HG03159 (cell line): ENCODE measurements around the gene WDR45B.

Source experiments
- ATAC-seq: cut with Tn5 transposase; IDR thresholded peaks from one replicate; pipeline ENCODE4 v1.9.1; 2021; ENCODE audit warnings: mild to moderate bottlenecking, moderate library complexity; ENCODE audit not compliant: unreplicated experiment

Gene WDR45B

DNA sequence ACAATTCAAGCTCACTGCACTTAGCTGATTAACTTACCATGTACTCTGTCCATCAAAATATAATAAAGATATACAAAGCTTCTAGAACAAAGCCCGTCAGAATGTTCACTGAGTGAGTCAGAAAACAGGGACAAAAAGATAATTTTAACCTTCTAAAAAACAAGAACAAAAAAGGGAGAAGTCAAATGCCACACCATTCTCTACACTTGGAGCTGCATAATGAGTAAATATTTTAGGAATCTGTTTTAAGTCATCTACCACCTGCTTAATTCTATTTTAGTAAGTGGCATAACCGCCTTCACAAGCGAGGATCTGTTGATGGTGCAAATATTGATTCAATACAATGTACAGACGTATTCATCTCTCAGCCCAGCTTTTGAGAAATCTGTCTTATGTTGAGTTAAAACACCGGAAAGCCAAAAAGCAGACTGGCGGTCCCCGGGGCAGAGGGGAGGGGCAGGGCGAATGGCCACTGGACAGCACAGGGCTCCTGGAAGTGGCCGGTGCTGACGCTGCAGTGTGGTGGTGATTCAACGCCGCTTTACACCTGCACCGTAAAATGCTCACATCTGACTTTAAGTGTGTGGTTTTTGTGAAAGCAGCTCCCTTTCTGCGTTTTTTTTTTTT is 30.1 kb upstream of the WDR45B start:
- ATAC-seq = no peak

DNA sequence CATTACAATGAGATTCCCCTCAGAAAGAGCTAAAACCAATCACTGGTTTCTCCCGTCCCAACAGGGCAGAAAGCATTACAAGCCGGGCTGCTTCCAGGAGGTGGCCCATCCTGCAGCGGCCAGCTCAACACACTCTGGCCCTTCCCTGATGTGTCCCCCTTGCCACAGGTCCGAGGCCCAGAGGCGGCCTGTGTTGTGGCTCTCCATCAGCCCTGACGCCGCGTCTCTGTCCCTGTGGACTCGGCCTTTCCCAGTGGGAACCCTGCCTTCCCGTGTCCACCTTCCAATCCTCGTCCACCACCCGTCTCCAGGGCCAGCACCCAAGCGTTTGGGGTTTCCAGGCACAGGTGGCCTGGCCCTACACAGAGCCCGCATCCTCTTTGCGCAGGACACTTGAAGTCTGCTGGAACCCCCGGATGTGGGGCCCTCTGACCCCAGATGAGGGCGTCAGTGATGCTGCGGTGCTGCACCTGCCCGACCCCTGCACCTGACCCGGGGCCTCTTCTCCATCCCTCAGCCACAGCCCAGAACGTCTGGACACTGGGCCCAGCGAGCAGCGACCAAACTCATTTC is 29.2 kb upstream of the WDR45B start:
- no peak for ATAC-seq

DNA sequence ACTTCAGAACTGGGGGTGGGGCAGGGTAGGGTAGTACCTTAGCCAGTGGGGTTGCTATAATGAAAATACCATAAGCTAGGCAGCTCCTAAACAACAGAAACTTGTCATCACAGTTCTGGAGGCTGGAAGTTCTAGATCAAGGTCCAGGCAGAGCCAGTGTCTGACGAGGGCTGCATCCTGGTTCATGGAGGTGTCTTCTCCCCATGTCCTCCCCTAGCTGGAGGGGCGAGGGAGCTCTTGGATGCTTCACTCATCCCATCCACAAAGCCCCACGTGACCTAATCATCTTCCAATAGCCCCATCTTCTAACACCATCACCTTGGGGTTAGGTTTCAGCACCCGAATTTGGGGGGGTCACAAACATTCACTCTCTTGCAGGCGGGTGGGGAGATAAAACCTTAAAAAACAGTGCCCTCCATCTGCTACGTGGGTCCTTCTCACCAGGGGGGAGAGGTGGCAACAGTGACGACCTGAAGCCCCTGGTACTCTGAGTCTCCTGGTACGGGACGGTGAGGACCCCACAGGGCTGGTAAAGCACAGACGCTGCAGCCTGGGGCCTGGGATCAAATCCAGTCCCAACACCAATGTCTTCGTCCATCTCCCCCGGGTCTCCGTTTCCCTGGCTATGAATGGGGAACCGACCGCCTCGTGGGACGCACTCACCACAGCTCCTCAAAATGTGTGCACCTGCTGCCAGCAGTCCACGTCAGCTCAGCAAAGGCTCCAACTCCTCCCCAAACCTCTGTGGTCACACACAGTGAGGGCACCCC is 27.4 kb upstream of the WDR45B start:
- ATAC-seq = no peak

DNA sequence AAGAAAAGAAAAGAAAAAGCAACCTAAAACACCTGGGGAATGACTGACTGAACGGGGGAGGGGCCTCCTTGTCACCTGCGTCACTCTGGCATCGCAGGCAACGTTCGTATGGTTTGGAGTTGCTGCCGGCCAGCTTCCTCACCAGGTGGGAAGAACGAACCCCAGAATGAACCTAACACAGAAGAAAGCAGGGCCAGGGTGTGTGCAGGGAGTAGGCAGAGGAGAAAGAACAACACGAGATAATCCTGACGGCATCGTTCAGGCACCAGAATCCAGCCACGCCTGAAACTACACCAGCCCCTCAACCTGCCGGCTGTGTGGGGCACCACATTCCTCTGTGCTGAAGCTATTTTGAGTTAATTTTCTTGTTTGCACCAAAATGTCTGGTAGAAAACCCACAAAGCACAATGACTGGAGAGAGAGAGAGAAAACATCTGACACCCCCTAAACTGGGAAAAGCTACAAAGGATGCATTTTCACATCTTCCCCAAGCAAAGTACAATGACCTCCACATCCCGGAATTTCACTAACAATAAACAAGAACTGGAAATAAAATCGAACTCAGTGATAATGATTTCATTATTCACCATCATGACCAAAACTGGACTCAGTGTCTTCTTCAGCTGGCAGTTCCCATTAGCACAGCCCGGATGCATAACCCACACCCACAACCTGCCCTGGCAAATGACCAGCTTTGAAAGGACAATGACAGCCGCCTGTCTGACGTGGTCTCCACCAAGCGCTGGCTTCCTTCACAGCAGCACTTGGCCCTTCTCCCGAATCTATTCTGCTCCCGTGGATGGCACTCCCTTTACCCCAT is 26.6 kb upstream of the WDR45B start:
- no peak for ATAC-seq

DNA sequence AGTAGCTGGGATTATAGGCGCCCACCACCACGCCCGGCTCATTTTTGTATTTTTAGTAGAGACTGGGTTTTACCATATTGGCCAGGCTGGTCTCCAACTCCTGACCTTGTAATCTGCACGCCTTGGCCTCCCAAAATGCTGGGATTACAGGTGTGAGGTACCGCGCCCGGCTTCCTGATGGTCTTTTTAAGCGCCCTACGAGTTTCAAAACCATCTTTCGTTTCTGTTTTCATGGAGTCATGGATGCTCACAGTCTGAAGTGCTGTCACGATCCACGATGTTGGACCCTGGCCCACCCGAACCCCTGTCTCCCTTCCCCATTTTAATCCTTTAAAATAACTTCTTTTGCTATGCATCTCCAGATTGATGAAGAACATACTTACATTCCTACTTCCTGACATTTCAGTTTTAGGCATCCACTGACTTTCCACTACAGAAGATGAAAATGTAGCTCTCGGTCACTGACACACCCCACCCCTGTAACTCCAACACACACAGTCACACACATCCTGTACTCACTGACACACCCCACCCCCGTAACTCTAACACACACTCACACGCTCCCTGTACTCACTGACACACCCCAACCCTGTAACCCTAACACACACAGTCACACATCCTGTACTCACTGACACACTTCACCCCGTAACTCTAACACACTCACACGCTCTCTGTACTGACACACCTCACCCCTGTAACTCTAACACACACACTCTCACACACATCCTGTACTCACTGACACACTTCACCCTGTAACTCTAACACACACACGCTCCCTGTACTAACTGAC is 22.6 kb upstream of the WDR45B start:
- no peak for ATAC-seq

DNA sequence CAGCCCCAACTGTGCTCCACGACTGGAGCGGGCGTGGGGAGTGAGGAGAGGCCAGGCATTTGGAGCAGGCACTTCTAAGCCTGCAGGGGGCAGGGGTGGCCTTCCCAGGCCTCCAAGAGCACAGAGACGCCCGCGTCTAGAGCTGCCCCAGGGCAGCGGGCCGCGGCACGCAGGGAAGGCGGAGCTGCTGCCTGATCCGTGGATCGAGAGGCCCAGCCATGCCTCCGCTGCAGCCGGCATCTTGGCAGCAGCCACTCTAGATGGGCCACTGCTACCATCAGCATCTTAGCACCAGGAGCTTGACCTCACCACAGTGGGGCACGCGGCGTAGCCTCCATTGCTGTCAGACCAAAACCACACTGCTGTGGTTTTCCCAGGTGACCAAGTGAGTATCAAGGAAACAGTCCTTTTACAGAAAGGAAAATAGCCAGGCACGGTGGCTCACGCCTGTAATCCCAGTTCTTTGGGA is 20.4 kb upstream of the WDR45B start:
- no peak for ATAC-seq

DNA sequence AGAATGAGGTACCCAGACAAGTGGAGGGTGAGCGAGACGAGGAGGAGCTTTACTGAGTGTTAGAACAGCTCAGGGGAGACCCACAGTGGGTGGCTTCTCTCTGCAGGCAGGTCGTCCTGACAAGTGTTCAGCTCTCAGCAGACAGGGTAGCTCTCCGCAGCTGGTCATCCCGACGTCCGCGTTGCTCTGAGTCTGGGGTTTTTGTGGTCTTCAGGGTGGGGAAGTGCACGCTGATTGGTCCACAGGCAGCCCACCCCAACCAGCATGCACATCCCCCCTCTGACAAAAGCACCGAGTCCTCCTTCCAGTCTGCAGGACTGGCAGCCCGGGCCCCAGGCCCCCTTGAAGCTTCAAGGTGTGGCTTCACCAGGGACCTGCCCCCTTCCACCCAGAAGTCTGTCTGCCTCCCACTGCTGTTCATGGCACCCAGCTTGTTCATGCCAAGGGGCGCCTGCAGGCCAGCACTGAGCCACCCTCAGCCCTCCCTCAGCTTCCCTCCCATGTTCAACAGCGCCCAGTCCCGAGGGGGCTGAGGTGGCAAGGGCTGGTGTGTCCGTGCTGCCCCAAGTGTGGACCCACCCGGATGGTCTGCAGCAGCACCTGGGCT is 19.9 kb upstream of the WDR45B start:
- no peak for ATAC-seq

DNA sequence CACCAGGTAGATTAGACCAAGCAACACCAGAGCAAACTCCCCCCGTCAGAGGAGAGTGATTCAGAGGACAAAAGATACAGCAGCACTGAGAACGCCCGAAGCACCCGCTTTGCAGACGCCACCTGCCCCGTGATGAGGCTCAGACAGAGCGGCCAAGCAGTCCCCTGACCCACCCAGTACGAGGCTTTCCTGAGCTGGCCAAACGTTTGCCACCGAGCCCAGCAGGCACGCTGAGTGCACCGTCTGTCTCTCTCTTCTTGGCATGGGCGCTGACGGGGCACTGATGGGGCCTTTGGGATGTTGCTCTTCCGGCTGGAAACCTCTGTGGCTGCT is 19.4 kb upstream of the WDR45B start:
- ATAC-seq = no peak

DNA sequence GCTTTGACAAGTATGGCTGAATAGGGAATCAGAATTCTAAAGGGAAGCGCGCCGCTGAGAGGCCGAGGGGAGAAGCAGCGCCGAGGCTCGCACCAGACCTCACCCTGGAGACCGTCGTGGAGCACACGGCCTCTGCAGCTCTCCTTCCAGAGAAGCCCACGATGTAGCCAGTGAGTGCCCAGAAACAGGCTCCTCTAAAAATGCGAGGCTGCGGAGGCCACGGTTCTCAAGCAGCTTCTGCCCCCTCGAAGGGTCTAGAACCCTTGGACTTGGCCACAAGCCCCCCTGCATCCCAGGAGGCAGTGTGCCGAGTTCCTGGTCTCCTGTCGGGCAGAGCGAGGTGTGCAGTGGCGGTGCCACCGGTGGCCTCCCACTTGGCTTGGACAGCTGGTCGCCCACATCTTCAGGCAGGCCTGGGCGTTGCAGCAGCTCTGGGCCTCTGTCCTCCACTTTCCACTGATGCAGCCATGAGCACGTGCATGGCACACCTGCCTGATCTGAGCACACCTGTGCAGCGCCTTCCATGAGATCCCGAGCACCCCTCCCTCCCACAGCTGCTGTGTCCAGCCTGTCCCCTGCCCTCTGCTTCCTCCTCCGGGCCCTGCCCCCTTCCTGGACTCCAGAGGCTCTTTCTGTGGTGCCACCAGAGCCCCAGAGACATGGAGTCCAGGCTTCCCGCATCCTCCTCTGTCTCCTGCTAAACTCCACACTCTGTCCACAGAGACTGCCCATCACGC is 18.9 kb upstream of the WDR45B start:
- ATAC-seq = no peak

DNA sequence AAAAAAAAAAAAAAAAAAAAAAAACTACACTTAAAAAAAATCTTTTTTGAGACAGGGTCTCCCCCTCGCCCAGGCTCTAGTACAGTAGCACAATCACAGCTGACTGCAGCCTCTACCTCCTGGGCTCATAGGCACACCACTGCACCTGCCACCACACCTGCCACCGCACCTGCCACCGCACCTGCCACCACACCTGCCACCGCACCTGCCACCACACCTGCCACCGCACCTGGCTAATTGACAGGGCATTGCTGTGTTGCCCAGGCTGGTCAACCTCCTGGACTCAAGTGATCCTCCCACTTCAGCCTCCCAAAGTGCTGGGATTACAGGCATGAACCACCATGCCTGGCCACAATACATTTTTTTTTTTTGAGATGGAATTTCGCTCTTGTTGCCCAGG is 17.6 kb upstream of the WDR45B start:
- no peak for ATAC-seq

DNA sequence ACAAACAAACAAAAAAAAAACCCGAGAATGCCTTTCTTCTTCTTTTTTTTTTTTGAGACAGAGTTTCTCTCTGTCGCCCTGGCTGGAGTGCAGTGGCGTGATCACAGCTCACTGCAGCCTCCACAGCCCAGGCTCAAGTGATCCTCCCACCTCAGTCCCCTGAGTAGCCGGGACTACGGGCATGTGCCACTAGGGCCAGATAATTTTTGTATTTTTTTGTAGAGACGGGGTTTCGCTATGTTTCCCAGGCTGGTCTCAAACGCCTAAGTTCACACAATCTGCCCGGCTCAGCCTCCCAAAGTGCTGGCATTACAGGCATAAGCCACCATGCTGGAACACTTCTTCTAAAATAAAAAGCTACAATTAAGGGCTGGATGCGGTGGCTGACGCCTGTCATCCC is 17.0 kb upstream of the WDR45B start:
- ATAC-seq = no peak

DNA sequence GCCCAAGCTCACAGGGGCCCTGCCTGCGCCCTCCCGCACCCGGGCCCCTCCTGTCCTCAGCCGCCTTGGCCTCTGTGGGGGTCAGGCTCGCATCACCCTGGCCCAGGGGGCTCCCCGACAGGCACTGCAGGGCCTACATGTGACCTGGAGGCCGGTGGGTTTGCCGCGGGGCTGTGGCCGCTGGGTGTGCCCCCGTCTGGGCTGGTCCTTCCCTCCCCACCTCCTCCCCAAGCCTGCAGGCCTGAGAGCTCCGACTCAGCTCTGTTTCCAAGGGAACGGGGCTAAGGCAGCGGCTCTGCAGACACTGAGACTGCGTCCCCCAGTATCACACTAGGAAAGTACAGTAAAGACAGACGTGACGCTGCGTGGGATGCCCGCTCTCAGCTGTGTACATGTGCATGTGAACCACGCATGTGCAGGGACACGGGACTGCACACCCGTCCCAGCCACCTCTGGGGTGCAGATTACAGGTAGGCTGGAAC is 16.5 kb upstream of the WDR45B start:
- no peak for ATAC-seq

DNA sequence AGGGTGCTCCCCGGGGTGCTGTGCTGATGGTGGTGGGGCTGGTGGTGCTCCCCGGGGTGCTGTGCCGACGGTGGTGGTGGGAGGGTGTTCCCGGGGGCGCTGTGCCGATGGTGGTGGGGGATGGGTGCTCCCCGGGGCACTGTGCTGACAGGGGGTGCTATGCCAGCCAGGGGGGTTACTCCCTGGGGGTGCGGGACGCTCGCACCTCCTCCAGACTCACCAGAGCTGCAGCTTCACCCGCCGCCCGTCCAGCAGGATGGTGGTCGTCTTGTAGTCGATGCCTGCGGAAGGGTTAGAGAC is 16.0 kb upstream of the WDR45B start:
- no peak for ATAC-seq

DNA sequence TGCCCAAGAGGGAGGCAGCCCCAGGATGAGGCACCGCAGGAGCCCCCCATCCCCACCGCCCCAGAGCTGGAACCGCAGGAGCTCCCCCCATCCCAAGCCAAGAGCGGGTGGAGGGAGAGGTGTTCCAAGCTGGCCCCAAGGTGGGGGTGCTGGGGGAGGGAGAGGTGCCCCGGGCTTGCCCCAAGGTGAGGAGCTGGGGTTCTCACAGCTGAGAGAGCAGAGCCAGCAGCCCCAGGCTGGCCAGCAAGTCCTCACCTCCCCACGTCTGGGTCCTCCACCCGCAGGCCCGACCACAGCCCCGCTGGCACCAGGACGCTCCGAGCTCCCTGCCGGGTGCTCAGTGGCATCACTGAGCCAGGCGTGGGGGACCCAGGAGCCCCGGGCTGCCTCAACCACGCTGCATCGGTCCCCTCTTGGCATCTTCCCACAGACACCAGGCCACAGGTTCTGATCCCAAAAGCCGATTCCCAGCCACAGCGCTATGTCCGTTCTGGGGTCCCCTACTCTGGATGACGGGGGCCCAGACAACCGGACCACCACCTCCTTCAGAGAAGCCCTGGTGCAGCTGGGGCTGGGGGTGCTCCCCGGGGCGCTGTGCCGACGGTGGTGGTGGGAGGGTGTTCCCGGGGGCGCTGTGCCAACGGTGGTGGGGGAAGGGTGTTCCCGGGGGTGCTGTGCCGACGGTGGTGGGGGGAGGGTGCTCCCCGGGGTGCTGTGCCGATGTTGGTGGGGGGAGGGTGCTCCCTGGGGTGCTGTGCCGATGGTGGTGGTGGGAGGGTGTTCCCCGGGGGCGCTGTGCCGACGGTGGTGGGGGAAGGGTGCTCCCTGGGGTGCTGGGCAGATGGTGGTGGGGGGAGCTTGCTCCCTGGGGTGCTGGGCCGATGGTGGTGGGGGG is 15.4 kb upstream of the WDR45B start:
- no peak for ATAC-seq

DNA sequence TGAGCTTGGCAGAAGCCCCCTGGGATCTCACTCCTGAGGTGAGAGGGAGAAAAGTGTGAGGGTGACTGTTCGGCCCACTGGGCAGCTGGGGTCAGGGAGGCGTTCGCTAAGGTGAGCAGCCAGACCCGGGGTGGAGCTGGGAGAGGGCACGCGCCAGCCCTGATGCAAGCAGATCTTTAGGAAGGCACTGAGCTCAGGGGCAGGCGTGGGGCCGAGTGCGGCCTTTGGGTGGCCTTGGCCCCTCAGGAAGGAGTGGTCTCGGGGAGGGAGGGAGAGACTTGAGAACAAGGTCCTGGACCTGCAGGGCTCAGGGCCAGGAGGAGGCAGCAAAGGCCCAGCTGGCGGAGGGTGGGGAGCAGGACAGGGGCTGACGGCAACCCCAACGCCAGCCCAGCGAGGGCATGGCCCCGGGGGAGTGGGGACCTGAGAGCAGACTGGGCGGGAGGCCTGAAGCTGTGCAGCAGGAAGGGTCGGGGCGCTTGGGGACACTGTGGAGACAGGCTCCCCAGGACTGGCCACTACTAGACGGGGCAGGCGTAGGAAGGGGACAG is 14.5 kb upstream of the WDR45B start:
- ATAC-seq = no peak

DNA sequence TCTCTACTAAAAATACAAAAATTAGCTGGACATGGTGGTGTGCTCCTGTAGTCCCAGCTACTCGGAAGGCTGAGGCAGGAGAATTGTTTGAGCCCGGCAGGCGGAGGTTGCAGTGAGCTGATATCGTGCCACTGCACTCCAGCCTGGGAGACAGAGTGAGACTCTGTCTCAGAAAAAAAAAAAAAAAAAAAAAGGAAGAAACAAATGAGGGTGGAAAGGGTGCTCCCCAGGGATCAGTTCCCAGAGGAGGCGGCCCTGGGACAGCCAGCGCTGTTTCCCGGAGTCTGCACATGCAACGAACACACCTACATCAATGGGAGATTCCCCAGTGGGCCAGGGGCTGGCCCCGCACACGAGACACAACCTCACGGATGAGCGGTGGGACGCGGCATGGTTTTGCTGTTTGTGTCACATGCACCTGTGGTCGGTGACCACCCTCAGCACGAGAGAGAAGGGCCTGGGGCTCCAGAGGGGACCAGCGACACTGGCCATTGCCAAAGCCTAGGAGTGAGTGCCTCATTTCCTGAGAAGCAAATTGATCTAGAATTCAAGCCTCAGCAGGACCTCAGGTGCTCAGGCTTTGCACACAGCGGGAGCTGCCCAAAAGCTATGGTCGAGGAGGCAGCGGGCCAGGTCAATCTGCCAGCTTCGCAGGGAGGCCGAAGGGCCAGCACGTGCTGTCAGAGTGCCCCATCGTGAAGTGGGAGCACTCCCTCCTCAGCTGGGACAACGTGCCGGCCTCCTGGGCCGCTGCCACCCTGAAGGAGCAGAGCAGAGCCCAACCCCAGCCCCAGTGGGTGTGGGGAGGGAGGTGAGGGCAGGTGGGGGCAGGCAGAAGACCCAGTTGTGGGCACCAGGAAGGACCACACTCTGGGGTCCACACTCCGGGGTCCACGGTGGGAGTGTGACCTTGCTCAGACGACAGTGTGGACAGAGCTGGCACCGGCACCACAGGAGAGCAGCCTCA is 13.8 kb upstream of the WDR45B start:
- ATAC-seq = no peak

DNA sequence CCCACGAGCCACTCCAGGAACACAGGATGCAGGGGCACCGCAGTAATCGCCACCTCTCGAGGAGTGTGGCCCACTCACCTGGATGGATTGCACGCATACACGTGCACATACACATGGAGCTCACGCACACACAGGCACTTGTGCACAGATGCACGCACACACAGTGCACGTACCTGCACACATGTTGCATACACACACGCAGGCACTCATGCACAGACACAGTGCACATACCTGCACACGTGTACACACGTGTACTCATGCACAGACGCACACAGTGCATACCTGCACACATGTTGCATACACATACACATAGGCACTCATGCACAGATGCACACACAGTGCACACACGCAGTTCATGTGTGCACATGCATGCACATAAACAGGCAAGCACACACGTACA is 11.6 kb upstream of the WDR45B start:
- no peak for ATAC-seq
